Left cardiac atrium (tissue), 4 donors: ENCODE measurements around the gene PARP6. TPM values are rescaled to one million over a fixed set of nuclear protein-coding genes. Genes with fewer than 3 reads are reported as not detected.

ENCODE experiments used
- ATAC-seq, 2 donors: fragments of 200-7000 bp; cut with Tn5 transposase; one replicate each; pipeline ENCODE4 v1.9.1; 2020; ENCODE audit warnings: mild to moderate bottlenecking in 2 of 2, moderate library complexity in 2 of 2
- DNase-seq: peaks from one replicate; pipeline ENCODE4 v3.0.0-alpha.2; 2020
- intact Hi-C, 2 donors: fragments of 100-400 bp; cut with DNase I; formaldehyde crosslinking; loops; one replicate each; pipeline versions ENCODE4 v1.14.1 to v1.15.1; 2022 to 2023
- long read RNA-seq: library from polyadenylated mRNA; unstranded; transcript quantifications from one replicate; pipeline ENCODE4 v2.0.0, GENCODE V29; 2021
- total RNA-seq, 2 donors: library from RNA; stranded (reverse); fragmentation: NEBNext Ultra II Directional; extraction: Animal tissue kit (Norgen Biotek cat#: 25700); gene quantifications; one replicate each; pipeline ENCODE4 v1.2.1, GENCODE V29; 2021
- donor health status: DM: no; HTN: yes; CAD: no.
- donor health status: DM: no; HTN: yes; CAD: no; lungs with severe emphysema.
- donor health status: DM: yes; HTN: yes; CAD: no.
- donor health status: Dilated cardiomyopathy.

The PARP6 gene, protein sequence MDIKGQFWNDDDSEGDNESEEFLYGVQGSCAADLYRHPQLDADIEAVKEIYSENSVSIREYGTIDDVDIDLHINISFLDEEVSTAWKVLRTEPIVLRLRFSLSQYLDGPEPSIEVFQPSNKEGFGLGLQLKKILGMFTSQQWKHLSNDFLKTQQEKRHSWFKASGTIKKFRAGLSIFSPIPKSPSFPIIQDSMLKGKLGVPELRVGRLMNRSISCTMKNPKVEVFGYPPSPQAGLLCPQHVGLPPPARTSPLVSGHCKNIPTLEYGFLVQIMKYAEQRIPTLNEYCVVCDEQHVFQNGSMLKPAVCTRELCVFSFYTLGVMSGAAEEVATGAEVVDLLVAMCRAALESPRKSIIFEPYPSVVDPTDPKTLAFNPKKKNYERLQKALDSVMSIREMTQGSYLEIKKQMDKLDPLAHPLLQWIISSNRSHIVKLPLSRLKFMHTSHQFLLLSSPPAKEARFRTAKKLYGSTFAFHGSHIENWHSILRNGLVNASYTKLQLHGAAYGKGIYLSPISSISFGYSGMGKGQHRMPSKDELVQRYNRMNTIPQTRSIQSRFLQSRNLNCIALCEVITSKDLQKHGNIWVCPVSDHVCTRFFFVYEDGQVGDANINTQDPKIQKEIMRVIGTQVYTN
- 10 to 100 TPM; 30.4 to 36.0 TPM for total RNA-seq
- long read RNA-seq, partial matches to known transcripts: 5 of 27 reads
- long read RNA-seq, other reads (novel, unspliced or antisense): 20 of 27 reads

DNA sequence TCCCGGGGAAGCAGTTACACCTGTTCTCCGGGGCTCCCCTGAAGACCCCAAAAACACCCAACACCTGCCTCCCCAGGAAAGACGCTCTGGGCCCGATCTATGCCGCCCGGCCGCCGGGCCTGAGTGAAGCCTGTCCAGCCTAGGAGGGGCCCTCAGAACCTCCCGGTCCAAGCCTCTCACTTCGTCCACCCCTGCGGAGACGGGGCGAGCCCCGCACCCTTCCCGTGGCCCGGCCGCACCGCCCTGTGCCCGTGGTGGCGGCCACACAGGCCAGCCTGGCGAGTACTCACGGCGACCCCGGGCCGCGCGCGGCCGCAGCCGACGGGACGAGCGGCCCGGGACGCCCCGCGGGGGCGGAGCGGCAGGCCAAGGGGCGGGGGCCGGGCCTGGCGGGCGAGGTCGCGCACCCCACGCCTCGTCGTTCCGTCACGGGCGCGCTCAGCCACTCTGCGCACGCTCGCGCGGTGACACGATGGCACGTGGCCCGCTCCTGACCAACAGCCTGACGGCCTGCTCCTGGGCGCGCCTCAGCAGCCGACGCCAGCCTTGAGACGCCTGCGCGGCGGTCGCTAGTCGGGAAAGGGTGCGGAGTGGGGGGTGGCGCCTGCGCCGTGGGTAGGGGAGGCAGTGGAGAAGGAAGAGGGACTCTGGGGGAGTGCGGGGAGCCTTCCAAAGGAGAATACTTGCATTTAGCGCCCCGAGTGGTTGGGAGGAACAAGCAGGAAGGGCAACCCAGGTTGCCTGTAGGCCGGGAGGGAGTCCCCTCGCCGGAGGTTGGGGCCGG is at the start of gene PARP6:
PARP6 (minus strand) TSS at position 342 of the 784 bp plus-strand sequence. CDS start 5,077 bp downstream, outside the sequence.
- DNase-seq: peak; percentile 99
- peak; percentile 99 for ATAC-seq
- intact Hi-C loops: loop anchor here in 1 of 2 donors (5.0 kb wide), 2 partner anchors 40 to 70 kb away; partner anchors contain the start of gene PKM

DNA sequence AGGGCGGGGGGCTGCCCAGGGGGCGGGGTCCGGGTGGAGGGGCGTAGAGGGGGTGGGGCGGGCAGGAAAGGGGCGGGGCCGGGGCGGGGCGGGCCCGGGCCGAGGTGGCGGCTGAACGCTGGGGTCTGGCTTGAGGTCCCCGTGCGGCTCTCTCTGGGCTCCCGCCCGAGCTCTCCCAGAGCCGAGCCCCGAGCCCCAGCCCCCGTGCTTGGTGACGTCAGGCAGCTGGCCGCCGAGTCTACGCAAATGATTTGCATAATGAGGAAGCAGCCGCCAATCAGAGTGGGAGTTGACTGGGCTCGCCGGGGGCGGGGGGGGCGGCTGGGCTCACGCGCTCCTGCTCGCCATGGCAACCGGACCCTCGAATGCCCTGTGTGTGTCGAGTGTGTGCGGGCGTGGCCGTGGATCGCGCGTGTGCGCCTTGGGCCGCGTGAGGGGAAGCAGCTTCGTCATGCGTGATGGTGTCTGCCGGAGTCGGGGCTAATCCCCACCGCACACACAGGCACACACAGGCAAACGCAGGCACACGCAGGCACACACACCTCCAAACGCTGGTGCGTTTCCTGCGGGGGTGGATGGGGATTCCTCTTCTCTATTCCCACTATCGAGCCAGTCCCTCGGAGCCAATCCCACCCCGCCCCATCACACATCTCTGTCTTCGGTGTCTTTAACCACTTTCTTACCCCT is 47.8 kb upstream of the PARP6 start, which contains the start of gene CELF6:
CELF6 (minus strand) TSS at position 173 of the 687 bp plus-strand sequence. CDS start 283 bp downstream, outside the sequence.
- DNase-seq: peak; percentile 86
- intact Hi-C loops: no loop called here
- ATAC-seq: peak; percentile 85 to 91

DNA sequence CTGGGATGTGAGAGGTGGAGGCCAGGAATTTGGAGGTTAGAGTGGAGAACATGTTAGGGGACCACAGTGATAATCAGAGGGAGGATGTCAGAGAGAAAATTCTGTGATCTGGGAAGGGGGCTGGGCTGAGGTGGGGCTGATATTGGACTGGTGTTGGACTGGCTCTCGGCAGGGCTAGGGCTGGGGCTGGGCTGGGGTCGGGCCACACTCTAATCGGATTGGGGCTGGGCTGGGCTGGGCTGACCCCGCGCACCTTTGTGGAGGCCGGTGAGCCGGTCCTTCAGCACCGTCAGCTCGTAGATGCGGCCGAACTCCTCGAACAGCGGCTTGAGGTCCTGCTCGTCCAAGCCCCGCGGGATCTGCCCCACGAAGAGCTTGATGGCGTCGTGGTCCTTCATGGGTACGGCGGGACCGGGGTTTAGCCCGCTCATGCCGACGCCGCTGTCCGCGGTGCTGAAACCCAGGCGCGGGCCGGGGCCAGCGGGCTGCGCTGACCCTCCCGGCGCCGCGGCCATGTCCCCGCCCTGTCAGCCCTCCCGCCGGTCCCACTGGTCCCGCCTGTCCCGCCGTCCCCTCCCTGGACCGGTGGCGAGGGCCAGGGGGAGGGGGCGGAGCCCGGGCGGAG is 47.1 kb upstream of the PARP6 start:
- ATAC-seq: peak; percentile 95
- intact Hi-C loops: no loop called here
- peak; percentile 79 for DNase-seq

DNA sequence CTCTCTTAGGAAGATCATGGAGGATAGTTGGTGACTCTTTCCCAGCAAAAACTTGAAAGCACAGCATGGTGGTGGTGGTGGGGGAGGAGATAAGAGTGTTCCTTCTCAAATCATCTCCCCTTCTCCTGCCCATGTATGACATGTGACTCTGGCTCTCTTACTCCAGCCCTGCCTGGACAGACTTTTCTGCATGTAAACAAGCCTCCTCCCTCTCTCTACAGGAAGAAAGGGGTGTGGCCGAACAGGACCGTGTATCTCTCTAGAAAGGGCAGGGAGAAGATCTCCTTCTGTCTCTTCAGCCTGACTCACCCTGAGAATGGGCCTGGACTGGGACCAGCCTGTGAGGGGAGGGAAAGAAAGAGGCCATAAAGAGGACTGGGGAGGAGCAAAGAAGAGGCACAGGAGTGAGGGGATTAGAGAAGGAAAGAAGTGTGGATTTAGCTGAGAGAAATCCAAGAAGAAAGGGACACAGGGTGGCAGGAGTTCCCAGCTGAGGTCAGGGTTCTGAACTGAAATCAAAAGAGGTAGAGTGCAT is 46.1 kb upstream of the PARP6 start:
- no peak for DNase-seq
- no peak for ATAC-seq
- intact Hi-C loops: no loop called here

DNA sequence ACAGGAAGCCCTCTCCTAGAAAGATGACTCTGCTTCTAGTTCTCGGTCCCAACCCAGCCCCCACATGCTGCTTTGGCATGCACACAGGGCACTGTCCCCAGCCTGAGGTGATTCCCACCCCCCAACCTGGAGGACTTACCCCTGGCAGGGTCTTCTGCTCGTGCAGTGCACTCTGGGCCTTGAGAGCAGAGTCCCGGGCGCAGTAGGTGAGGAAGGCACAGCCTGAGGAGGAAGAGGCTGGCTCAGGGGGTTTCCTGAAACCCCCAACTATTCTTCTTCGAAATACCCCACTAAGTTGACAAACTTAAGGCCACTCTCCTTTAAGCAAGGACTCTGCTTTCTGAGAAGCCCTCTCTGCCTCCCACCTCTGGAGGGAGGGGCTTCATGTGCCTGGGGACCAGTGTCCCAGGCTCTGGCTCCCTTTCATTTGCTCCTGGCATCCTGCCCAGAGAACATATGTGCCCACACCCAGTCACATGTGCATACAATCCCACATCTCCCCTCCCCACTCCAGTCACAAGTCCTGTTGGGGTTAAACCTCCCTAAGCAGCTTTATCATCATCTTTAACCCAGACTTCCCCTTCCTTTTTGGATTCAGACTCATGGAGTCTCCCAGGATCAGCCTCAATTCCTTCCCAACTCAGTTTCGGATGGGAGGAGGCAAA is 43.5 kb upstream of the PARP6 start:
- DNase-seq (no peak), ATAC-seq (no peak)
- intact Hi-C loops: no loop called here

DNA sequence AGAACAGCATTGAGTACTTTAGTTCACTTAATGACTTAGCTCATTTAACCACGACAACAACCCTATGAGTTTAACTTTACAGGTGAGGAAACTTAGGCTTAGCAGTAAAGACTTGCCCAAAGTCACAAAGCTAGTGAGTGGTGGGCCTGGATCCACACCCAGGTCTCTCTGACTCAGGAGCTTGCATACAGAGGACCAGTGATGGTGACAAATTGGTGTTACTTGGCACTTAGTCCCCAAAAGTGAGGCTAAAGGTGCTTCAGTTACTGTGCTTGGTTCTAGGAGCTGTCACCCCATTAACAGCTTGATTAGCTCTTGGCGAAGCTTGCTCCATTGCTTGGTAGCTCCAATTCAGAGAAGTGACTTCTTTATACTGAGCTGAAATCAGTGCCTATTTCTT is 41.5 kb upstream of the PARP6 start:
- no peak for ATAC-seq

DNA sequence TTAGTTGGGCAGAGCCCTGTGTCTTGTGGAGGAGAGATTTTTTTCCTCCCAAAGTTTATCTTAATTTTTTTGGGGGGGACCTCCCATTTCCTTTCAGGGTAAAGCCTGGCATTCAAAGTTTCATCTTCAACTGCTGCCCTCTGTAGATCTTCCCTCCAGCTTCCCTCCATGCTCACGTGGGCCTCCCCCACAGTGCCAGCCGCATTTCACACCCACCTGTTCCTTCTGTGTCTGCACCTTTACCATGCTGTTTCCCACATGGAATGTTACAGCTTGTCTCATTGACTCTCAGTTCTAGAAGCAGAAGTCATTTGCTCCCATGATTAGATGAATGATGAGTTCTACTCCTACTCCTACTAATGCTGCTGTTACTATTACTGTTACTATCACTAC is 41.1 kb upstream of the PARP6 start:
- ATAC-seq (no peak), DNase-seq (no peak)
- intact Hi-C loops: no loop called here

More for the DNA sequence above, 41.5 kb upstream of the PARP6 start:
- intact Hi-C loops: no loop called here
- DNase-seq: no peak

DNA sequence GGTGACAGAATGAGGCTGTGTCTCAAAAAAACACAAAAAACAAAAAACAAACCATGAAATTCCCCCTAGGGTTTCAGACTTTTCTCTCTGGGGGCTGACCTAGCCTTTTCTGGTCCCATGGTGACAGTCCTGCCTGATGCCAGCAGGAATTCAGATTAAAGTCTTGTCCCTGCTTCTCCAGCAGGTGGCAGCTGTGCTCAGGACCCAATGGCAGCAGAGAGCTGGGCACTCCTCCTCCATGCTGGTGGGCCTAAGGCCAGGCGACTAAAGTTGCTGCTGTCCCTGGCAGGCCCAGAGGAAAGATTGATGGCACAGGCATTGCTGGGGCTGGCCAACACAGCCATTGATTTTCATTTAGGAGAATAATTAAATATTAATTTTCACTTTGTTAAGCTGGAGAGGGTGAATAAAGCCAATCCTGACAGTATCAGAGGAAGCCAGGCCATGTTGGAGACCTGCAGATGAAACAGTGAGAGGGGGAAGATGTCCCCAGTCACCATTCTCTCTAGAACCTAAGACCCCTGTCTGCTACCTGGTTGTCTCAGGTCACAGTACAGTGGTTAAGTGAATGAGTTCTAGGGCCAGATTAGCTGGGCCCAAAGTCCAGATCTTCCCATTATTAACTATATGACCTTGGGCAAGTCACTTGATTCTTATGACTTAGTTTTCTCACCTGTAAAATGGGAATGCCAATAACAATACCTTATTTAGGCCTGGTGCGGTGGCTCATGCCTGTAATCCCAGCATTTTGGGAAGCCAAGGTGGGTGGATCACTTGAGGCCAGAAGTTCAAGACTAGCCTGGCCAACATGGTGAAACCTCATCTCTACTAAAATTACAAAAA is 40.5 kb upstream of the PARP6 start:
- intact Hi-C loops: no loop called here
- DNase-seq (peak; percentile 67), ATAC-seq (peak; percentile 78 to 90)

DNA sequence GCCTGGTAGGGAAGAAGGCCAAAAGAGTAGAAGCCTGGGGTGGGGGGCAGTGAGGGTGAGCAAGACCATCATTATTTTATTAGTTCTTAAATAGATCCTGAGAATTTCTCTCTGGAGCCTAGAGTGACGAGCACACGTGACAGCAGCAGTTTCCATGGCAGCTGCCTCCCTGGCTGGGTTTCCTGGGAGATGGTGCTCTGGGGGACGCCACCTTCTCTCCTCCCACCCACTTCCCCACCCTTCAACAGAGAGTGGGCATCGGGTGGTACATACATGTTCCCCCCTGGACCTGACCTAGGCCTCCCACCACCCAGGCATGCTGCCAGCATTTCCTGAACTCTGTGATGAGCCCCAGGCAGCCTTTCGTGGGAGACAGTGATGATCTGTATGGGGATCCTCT is 34.7 kb upstream of the PARP6 start:
- intact Hi-C loops: no loop called here
- no peak for DNase-seq
- no peak for ATAC-seq

DNA sequence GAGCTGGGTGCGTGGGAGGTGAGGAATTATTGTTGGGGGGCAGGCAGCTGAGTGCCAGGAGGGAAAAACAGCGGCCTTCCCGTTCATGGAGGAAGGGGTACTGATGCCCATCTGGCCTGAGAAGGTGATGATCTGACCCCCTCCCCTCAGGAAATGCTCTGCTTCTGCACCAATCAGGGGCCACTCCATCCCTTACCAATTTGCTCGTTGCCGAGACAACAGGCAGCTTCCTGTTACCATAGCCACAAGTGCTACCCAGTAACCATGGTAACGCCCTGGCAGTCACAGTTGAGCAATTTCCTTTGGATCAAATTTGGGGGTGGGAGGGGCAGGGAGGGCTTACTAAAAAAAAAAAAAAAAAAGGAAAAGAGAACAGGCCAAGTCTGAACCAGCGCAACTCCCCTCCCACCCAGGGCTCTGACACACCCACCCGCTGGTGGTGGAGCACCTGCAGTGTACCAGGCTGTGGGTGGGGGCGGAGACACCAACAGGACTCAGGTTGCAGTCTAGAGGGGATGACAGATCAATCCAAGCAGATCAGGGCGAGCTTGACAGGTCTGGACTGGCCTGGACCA is 33.9 kb upstream of the PARP6 start:
- no peak for DNase-seq
- ATAC-seq: no peak
- intact Hi-C loops: no loop called here

DNA sequence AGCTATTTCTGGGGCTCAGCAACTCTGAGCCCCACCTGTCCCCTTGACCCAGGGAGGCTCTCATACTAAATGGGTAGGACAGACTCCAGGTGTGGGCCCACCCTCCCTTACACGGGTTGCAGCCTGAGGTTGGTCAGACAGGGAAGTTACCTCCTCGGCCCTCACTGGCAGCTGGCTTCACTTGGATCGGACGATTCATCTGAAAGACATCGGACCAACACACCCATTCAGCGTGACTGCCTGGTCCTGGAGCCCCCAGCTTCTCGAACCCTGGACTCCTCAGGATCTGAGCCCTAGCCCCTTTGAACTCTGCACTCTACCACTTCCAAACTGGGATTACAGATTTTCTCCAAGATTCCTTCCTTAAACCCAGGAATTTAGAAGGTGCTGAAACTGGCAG is 32.2 kb upstream of the PARP6 start:
- ATAC-seq: no peak
- DNase-seq: no peak
- intact Hi-C loops: no loop called here

DNA sequence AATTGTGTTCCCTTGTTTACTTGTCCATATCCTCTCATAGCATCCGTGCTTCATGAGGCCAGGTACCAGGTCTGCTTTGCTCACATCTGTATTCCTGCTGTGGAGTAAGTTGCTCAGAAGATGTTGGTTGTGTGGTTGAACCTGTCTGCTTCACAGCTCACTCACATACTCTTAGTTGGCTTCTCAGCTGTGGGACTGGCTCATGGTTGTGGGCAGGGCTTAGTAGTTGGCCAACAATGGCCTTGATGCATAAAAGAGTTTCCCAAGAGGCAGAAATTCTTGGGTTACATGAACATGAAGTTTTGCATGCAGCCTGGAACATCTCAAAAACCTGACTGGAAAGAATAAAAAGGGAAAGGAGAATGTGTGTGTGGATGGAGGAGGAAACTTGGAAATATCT is 30.6 kb upstream of the PARP6 start:
- intact Hi-C loops: no loop called here
- ATAC-seq (no peak), DNase-seq (no peak)

DNA sequence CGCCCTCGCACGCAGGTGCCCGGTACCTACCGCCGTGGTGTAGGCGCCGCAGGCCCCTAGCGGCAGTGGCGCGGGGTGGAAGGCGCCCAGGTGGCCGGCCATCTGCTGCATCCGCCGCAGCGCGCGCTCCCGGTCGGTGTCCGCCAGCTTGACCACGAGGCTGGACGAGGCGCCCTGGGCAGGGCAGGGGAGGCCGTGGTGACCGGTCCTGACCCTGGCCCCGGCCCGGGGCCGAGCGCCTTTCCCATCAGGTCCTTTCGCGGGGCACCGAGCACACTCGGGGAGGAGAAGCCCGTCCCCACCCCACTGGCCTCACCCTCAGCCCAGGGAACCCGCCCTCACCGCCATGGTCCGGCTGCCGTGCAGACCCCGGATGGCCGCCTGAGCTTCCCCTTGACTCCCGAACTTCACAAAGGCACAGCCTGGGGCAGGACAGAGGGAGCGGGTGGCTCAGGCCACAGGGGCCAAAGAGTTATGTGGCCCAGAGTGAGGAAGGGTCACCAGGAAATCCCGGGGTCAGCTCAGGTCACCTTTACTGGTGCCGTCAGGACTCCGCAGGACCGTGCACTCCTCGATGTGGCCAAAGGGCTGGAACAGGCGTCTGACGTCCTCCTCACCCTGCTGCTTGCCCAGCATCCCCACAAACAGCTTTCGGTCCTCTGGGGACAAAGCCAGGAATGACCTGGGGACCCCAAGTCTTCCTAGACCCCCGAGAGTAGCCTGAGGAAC is 17.4 kb upstream of the PARP6 start:
- ATAC-seq: no peak
- DNase-seq: no peak
- intact Hi-C loops: no loop called here

DNA sequence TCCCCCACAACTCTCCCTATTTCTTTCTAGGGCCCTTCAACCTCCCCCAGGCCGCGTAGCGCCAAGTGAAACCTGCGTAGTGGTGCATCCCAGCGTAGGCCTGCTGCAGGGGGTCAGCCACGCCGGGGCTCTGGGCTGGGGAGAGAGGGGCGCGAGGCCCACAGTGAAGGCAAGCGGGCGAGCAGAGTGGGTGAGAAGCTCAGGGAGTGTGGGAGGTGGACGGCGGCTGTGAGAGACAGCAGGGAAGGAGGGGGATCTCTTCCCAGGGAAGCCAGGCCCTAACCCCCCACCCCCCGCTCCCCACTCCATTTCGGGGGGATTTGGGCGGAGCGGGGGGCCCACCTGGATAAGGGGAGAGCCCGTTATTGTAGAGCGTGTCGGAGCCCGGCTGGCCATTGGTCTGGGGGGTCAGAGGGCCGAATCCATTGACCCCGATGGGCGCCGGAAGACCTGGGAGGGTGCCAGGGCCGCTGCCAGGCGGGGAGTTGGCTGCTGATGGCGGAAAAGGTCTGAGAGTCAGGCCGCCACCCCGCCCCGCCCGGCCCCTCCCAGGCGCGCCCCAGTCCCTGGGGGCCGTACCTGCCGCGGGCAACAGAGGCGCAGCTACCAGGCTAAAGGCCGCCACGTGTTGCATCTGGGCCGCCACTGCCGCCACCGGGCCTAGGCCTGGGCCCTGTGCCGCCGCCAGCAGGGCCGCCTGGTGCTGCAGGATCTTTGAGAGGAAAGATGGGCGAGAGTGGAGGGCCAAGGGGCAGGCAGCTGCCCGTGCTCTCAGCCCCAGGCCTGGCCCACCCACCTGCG is 16.6 kb upstream of the PARP6 start:
- intact Hi-C loops: no loop called here

DNA sequence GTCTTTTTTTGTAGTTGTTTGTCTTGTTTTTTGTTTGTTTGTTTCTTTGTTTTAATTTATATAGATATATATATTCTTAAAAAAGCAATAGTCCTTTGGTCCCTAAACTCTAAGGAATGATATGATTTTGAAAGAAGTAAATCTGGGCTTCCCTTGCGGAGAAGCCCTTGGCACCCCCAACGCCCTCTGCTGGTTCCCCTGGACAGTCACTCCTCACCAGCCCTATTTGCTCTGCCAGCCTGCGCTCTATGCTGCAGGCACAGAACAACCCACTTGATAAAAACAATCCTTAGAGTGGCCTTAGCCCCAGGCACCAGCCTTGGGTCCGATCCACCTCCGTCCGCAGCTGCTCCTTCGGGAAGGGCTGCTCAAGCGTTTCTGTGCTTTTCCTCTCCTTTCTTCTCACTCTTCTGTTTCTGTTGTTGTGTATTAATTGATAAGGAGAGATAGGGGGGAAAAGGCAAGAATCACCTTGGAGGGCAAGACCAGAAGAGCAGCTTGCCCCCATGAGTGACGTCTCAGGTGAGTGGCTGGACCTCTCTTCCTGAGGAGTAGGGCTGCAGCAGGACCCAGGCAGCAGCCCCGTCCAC is 13.7 kb upstream of the PARP6 start:
- ATAC-seq: peak; percentile 54 to 61
- intact Hi-C loops: no loop called here
- DNase-seq: no peak

More for the DNA sequence above, 16.6 kb upstream of the PARP6 start:
- DNase-seq: no peak
- ATAC-seq: no peak
